Neuron (in vitro differentiated cells): ENCODE results near the gene MESD.

Experiments used
- H2AFZ ChIP-seq: one replicate; pipeline ENCODE4 v1.6.1; 2013; ENCODE audit warnings: low read depth, mild to moderate bottlenecking, inconsistent platforms, low read length, moderate library complexity
- H3K27me3 ChIP-seq: one replicate; pipeline ENCODE4 v1.6.1; 2013; ENCODE audit warnings: low read length; ENCODE audit not compliant: insufficient read depth
- H3K36me3 ChIP-seq: one replicate; pipeline ENCODE4 v1.6.1; 2013; ENCODE audit warnings: low read length; ENCODE audit not compliant: insufficient read depth
- H3K4me1 ChIP-seq: one replicate; pipeline ENCODE4 v1.6.1; 2013; ENCODE audit warnings: low read length; ENCODE audit not compliant: insufficient read depth
- H3K4me3 ChIP-seq: 2 replicates; pipeline ENCODE4 v1.5.1; 2013; ENCODE audit warnings: mild to moderate bottlenecking, low read length, moderate library complexity
- H3K9me3 ChIP-seq: one replicate; pipeline ENCODE4 v1.6.1; 2013; ENCODE audit warnings: low read length

Gene MESD

GRCh38 chr15:81024936-81025335 is 35.3 kb upstream of the MESD start:
- Histone ChIP-seq H3K4me3 (no peak overlapping the region), H3K4me1 (peaks cover 19% of the 10 kb centered on the region), H3K27me3 (no peaks in the 10 kb centered on the region), H3K9me3 (peaks cover 3% of the 10 kb centered on the region), H2AFZ (no peak overlapping the region), H3K36me3 (no peaks in the 10 kb centered on the region)

GRCh38 chr15:81024265-81024872 is 34.8 kb upstream of the MESD start:
- Histone ChIP-seq H3K9me3 (no peaks in the 10 kb centered on the region), H2AFZ (peak overlapping the region; percentile 74), H3K36me3 (no peaks in the 10 kb centered on the region), H3K4me3 (no peak overlapping the region), H3K27me3 (no peaks in the 10 kb centered on the region), H3K4me1 (peaks cover 19% of the 10 kb centered on the region)

GRCh38 chr15:81023483-81024264 is 34.1 kb upstream of the MESD start:
- no peak overlapping the region for H3K4me3 ChIP-seq
- H3K4me1 ChIP-seq, result peaks cover 19% of the 10 kb centered on the region

GRCh38 chr15:81021321-81021720 is 31.7 kb upstream of the MESD start:
- Histone ChIP-seq H3K27me3 (no peaks in the 10 kb centered on the region), H3K4me3 (no peak overlapping the region), H3K9me3 (no peaks in the 10 kb centered on the region), H2AFZ (no peak overlapping the region), H3K4me1 (peaks cover 20% of the 10 kb centered on the region), H3K36me3 (no peaks in the 10 kb centered on the region)

More at GRCh38 chr15:81023483-81024264, 34.1 kb upstream of the MESD start:
- Histone ChIP-seq H3K9me3 (no peaks in the 10 kb centered on the region), H3K27me3 (no peaks in the 10 kb centered on the region), H3K36me3 (no peaks in the 10 kb centered on the region), H2AFZ (peak overlapping the region; percentile 74)

- no peaks in the 10 kb centered on the region for H3K27me3 ChIP-seq
- peaks cover 14% of the 10 kb centered on the region for H3K4me1 ChIP-seq
- no peak overlapping the region for H2AFZ ChIP-seq
- no peaks in the 10 kb centered on the region for H3K36me3 ChIP-seq
- no peak overlapping the region for H3K4me3 ChIP-seq
- H3K9me3 ChIP-seq, result no peaks in the 10 kb centered on the region
Measured at GRCh38 chr15:81018197-81018596, 28.6 kb upstream of the MESD start.

GRCh38 chr15:81016489-81017068 is 27.0 kb upstream of the MESD start:
- Histone ChIP-seq H3K4me1 (peaks cover 14% of the 10 kb centered on the region), H3K27me3 (no peaks in the 10 kb centered on the region), H3K9me3 (no peaks in the 10 kb centered on the region), H3K4me3 (no peak overlapping the region), H3K36me3 (no peaks in the 10 kb centered on the region), H2AFZ (no peak overlapping the region)

- Histone ChIP-seq H3K27me3 (no peaks in the 10 kb centered on the region), H2AFZ (no peak overlapping the region), H3K36me3 (no peaks in the 10 kb centered on the region), H3K9me3 (no peaks in the 10 kb centered on the region), H3K4me1 (peaks cover 14% of the 10 kb centered on the region), H3K4me3 (no peak overlapping the region)
Measured at GRCh38 chr15:81015621-81016488, 26.2 kb upstream of the MESD start.

GRCh38 chr15:81014446-81015093 is 25.0 kb upstream of the MESD start:
- H2AFZ ChIP-seq, result no peak overlapping the region
- no peaks in the 10 kb centered on the region for H3K36me3 ChIP-seq
- peaks cover 14% of the 10 kb centered on the region for H3K4me1 ChIP-seq
- H3K9me3 ChIP-seq, result no peaks in the 10 kb centered on the region
- H3K4me3 ChIP-seq, result no peak overlapping the region
- H3K27me3 ChIP-seq, result no peaks in the 10 kb centered on the region

GRCh38 chr15:81013396-81013929 is 23.8 kb upstream of the MESD start:
- Histone ChIP-seq H2AFZ (no peak overlapping the region), H3K4me1 (peaks cover 14% of the 10 kb centered on the region), H3K9me3 (no peaks in the 10 kb centered on the region), H3K4me3 (no peak overlapping the region), H3K27me3 (no peaks in the 10 kb centered on the region), H3K36me3 (no peaks in the 10 kb centered on the region)

- Histone ChIP-seq H3K4me1 (peaks cover 14% of the 10 kb centered on the region), H3K27me3 (no peaks in the 10 kb centered on the region), H3K36me3 (no peaks in the 10 kb centered on the region), H3K9me3 (no peaks in the 10 kb centered on the region), H3K4me3 (no peak overlapping the region), H2AFZ (no peak overlapping the region)
Measured at GRCh38 chr15:81012588-81012987, 23.0 kb upstream of the MESD start.

GRCh38 chr15:81011593-81011992 is 22.0 kb upstream of the MESD start:
- no peak overlapping the region for H3K4me3 ChIP-seq
- no peaks in the 10 kb centered on the region for H3K9me3 ChIP-seq
- H3K4me1 ChIP-seq, result peaks cover 14% of the 10 kb centered on the region
- no peak overlapping the region for H2AFZ ChIP-seq
- no peaks in the 10 kb centered on the region for H3K27me3 ChIP-seq
- no peaks in the 10 kb centered on the region for H3K36me3 ChIP-seq

GRCh38 chr15:81010086-81010485 is 20.5 kb upstream of the MESD start:
- H3K4me3 ChIP-seq, result no peak overlapping the region
- H3K4me1 ChIP-seq, result peaks cover 2% of the 10 kb centered on the region
- no peak overlapping the region for H2AFZ ChIP-seq
- H3K27me3 ChIP-seq, result no peaks in the 10 kb centered on the region
- H3K36me3 ChIP-seq, result no peaks in the 10 kb centered on the region
- H3K9me3 ChIP-seq, result no peaks in the 10 kb centered on the region
